Measurements from ENCODE around the gene SOX6.

The SOX6 gene

GRCh38 chr11:16356057-16356760 is at the start of gene SOX6:
SOX6 (minus strand) TSS chr11:16356546; CDS start chr11:16341248, 15,298 bp downstream.
- H3K4me3 ChIP-seq (ENCODE audit: low read depth, low read length) = no peak within 1 kb of the TSS
- no peak for TF ChIP-seq CTCF (IDR thresholded peaks at IDR 0.05; ENCODE audit: low read depth, low read length)

GRCh38 chr11:16404781-16405285 is 48.5 kb upstream of the SOX6 start:
- TF ChIP-seq CTCF (IDR thresholded peaks at IDR 0.05; ENCODE audit: low read depth, low read length) = no peak
- H3K4me3 ChIP-seq (ENCODE audit: low read depth, low read length) = no peak overlapping the region

- H3K4me3 ChIP-seq (ENCODE audit: low read depth, low read length) = no peak overlapping the region
- TF ChIP-seq CTCF (IDR thresholded peaks at IDR 0.05; ENCODE audit: low read depth, low read length) = no peak
These were observed 47.5 kb upstream of the SOX6 start for GRCh38 chr11:16403851-16404250.

GRCh38 chr11:16403448-16403803 is 47.1 kb upstream of the SOX6 start:
- H3K4me3 ChIP-seq (ENCODE audit: low read depth, low read length) = no peak overlapping the region
- no peak for TF ChIP-seq CTCF (IDR thresholded peaks at IDR 0.05; ENCODE audit: low read depth, low read length)

GRCh38 chr11:16402654-16403447 is 46.5 kb upstream of the SOX6 start:
- TF ChIP-seq CTCF (IDR thresholded peaks at IDR 0.05; ENCODE audit: low read depth, low read length) = no peak

GRCh38 chr11:16397390-16397789 is 41.0 kb upstream of the SOX6 start:
- TF ChIP-seq CTCF (IDR thresholded peaks at IDR 0.05; ENCODE audit: low read depth, low read length) = no peak
- no peak overlapping the region for H3K4me3 ChIP-seq (ENCODE audit: low read depth, low read length)

More at GRCh38 chr11:16402654-16403447, 46.5 kb upstream of the SOX6 start:
- no peak overlapping the region for H3K4me3 ChIP-seq (ENCODE audit: low read depth, low read length)

GRCh38 chr11:16395601-16396000 is 39.3 kb upstream of the SOX6 start:
- TF ChIP-seq CTCF (IDR thresholded peaks at IDR 0.05; ENCODE audit: low read depth, low read length) = no peak
- H3K4me3 ChIP-seq (ENCODE audit: low read depth, low read length) = no peak overlapping the region

Measured in WI38 (cell line).